SH-SY5Y (cell line): ENCODE measurements around the gene C19orf47.

Experiments used
- GATA2 ChIP-seq: IDR thresholded peaks from 2 replicates; pipeline ENCODE4 v1.6.1; 2011; ENCODE audit warnings: mild to moderate bottlenecking, low read depth, low read length
- GATA3 ChIP-seq: IDR thresholded peaks from 2 replicates; pipeline ENCODE4 v1.6.1; 2011; ENCODE audit warnings: low read depth, mild to moderate bottlenecking, low read length, moderate library complexity

The C19orf47 gene

GRCh38 chr19:40298026-40298425 lies 50.2 kb downstream of the C19orf47 start:
- TF ChIP-seq GATA2 (no peak), GATA3 (no peak)

GRCh38 chr19:40294560-40294959 lies 53.6 kb downstream of the C19orf47 start:
- TF ChIP-seq GATA3 (no peak), GATA2 (no peak)

GRCh38 chr19:40286971-40287421 lies 61.2 kb downstream of the C19orf47 start:
- TF ChIP-seq GATA3 (no peak), GATA2 (no peak)

GRCh38 chr19:40286235-40286970 lies 61.8 kb downstream of the C19orf47 start:
- TF ChIP-seq GATA2 (no peak), GATA3 (no peak)

GRCh38 chr19:40285353-40286234 lies 62.6 kb downstream of the C19orf47 start:
- no peak for TF ChIP-seq GATA2
- TF ChIP-seq GATA3, result no peak

- TF ChIP-seq GATA2 (no peak), GATA3 (no peak)
These were observed 63.5 kb downstream of the C19orf47 start, which contains the start of gene AKT2 for GRCh38 chr19:40284501-40285352. AKT2 (minus strand) TSS chr19:40285345; CDS start chr19:40265267, 20,078 bp downstream.

- TF ChIP-seq GATA3 (no peak), GATA2 (no peak)
These were observed 64.0 kb downstream of the C19orf47 start for GRCh38 chr19:40284251-40284500.

GRCh38 chr19:40283414-40284250 lies 64.6 kb downstream of the C19orf47 start:
- TF ChIP-seq GATA2, result no peak
- TF ChIP-seq GATA3, result no peak

- TF ChIP-seq GATA3 (no peak), GATA2 (no peak)
These were observed 65.3 kb downstream of the C19orf47 start for GRCh38 chr19:40282920-40283319.

GRCh38 chr19:40282209-40282580 lies 66.0 kb downstream of the C19orf47 start:
- TF ChIP-seq GATA2 (no peak), GATA3 (no peak)

GRCh38 chr19:40281381-40282208 lies 66.6 kb downstream of the C19orf47 start:
- TF ChIP-seq GATA3, result no peak
- TF ChIP-seq GATA2, result no peak

GRCh38 chr19:40280608-40281221 lies 67.5 kb downstream of the C19orf47 start:
- TF ChIP-seq GATA2 (no peak), GATA3 (no peak)
